HepG2 (cell line): Measurements from ENCODE around the gene ANKHD1. TPM values are rescaled to one million over a fixed set of nuclear protein-coding genes. Genes with fewer than 3 reads are reported as not detected.
A peak's percentile ranks its signal among the peaks of the same experiment; 100 is the strongest.

ENCODE experiments used
- ARNTL ChIP-seq: sonication (generic); formaldehyde crosslinking; IDR thresholded peaks from 2 replicates; pipeline ENCODE4 v1.4.0; 2020; ENCODE audit warnings: mild to moderate bottlenecking, missing genetic modification reagents
- CHCHD3 ChIP-seq: sonication (generic); formaldehyde crosslinking; IDR thresholded peaks from 2 replicates; pipeline ENCODE4 v1.8.0; 2022; ENCODE audit warnings: mild to moderate bottlenecking, missing genetic modification reagents, moderate library complexity
- EED ChIP-seq: sonication (generic); formaldehyde crosslinking; IDR thresholded peaks from 2 replicates; pipeline ENCODE4 v1.5.0; 2020; ENCODE audit warnings: mild to moderate bottlenecking, missing genetic modification reagents
- ETV5 ChIP-seq: IDR thresholded peaks from 2 replicates; pipeline ENCODE4 v1.6.1; 2018; ENCODE audit warnings: missing biosample characterization, missing genetic modification reagents, inconsistent platforms, borderline replicate concordance
- FLYWCH1 ChIP-seq: sonication (generic); formaldehyde crosslinking; IDR thresholded peaks from 2 replicates; pipeline ENCODE4 v1.8.1; 2023; ENCODE audit warnings: mild to moderate bottlenecking, missing genetic modification reagents
- HMGA1 ChIP-seq: sonication (generic); formaldehyde crosslinking; conservative IDR thresholded peaks from 2 replicates; pipeline ENCODE4 v1.4.0; 2020; ENCODE audit warnings: missing genetic modification reagents
- HNF4A ChIP-seq: sonication (generic); formaldehyde crosslinking; IDR thresholded peaks from 2 replicates; pipeline ENCODE4 v1.4.0; 2020; ENCODE audit warnings: missing genetic modification reagents
- HOXD1 ChIP-seq: sonication (generic); formaldehyde crosslinking; IDR thresholded peaks from 2 replicates; pipeline ENCODE4 v1.5.0; 2020; ENCODE audit warnings: missing genetic modification reagents
- NR2F1 ChIP-seq, 2 experiments: fragments of 450-650 bp in 1 of 2; formaldehyde crosslinking in 1 of 2; IDR thresholded peaks; 2 replicates each; pipeline versions ENCODE4 v1.5.0 to v1.6.1; 2016 to 2020; ENCODE audit warnings: mild to moderate bottlenecking in 1 of 2, missing compliant biosample characterization in 1 of 2, missing genetic modification reagents in 1 of 2, moderate library complexity in 1 of 2
- NR2F6 ChIP-seq, 2 experiments: IDR thresholded peaks; 2 replicates each; pipeline ENCODE4 v1.6.1; 2016; ENCODE audit warnings: antibody characterized with exemption in 1 of 2, mild to moderate bottlenecking in 1 of 2
- POGZ ChIP-seq: sonication (generic); formaldehyde crosslinking; IDR thresholded peaks from 2 replicates; pipeline ENCODE4 v1.4.0; 2020; ENCODE audit warnings: mild to moderate bottlenecking, missing genetic modification reagents
- RNF2 ChIP-seq: fragments of 450-650 bp; conservative IDR thresholded peaks from 2 replicates; pipeline ENCODE4 v1.6.1; 2016; ENCODE audit warnings: low read depth
- SNAI1 ChIP-seq: sonication (generic); formaldehyde crosslinking; IDR thresholded peaks from 2 replicates; pipeline ENCODE4 v1.5.0; 2020; ENCODE audit warnings: mild to moderate bottlenecking, missing genetic modification reagents, borderline replicate concordance
- SNRNP70 ChIP-seq: fragments of 200-400 bp; formaldehyde crosslinking; IDR thresholded peaks from 2 replicates; pipeline ENCODE4 v1.6.1; 2017; ENCODE audit warnings: mild to moderate bottlenecking, low read depth, low read length, moderate library complexity
- YEATS2 ChIP-seq: sonication (generic); formaldehyde crosslinking; IDR thresholded peaks from 2 replicates; pipeline ENCODE4 v1.4.0; 2020; ENCODE audit warnings: missing genetic modification reagents, borderline replicate concordance
- YY1 ChIP-seq: IDR thresholded peaks from 2 replicates; pipeline ENCODE4 v1.6.1; 2011; ENCODE audit warnings: low read length, low read depth, moderate library complexity, mild to moderate bottlenecking; ENCODE audit not compliant: insufficient read depth, insufficient replicate concordance
- ZNF235 ChIP-seq: sonication (generic); formaldehyde crosslinking; IDR thresholded peaks from 2 replicates; pipeline ENCODE4 v1.8.1; 2023; ENCODE audit warnings: mild to moderate bottlenecking, missing genetic modification reagents, borderline replicate concordance
- ZNF777 ChIP-seq: sonication (generic); formaldehyde crosslinking; IDR thresholded peaks from 2 replicates; pipeline ENCODE4 v1.4.0; 2020; ENCODE audit warnings: missing genetic modification reagents
- ZNF883 ChIP-seq: sonication (generic); formaldehyde crosslinking; IDR thresholded peaks from 2 replicates; pipeline ENCODE4 v1.5.1; 2020; ENCODE audit warnings: mild to moderate bottlenecking, missing genetic modification reagents; ENCODE audit errors: not compliant biosample characterization
- polyA plus RNA-seq, 8 experiments: library from polyadenylated mRNA; depleted of rRNA in 3 of 8; stranded (reverse) in 7 of 8; unstranded in 1 of 8; fragments of >200 nt; fragmentation: Illumina TruSeq in 4 of 8; extraction: Trizol in 4 of 8; gene quantifications; 2 replicates each; pipeline versions ENCODE4 v1.2.1 to v1.2.3, GENCODE V29; 2011 to 2016; ENCODE audit warnings: low read depth in 4 of 8, missing spikeins in 1 of 8, mixed read lengths in 1 of 8; ENCODE audit not compliant: insufficient read depth in 1 of 8
- total RNA-seq, 5 experiments: library from RNA; depleted of rRNA; stranded (reverse); fragments of >200 nt; fragmentation: Illumina TruSeq; extraction: Trizol; gene quantifications; 2 replicates each; pipeline ENCODE4 v1.2.3, GENCODE V29; 2016; ENCODE audit warnings: low read depth in 1 of 5
- TF ChIP-seq, protein P1 (sequence below): IDR thresholded peaks from 2 replicates; pipeline ENCODE4 v1.6.1; 2016
- TF ChIP-seq, protein P2 (sequence below): sonication (generic); formaldehyde crosslinking; IDR thresholded peaks from 2 replicates; pipeline ENCODE4 v1.4.0; 2020; ENCODE audit warnings: mild to moderate bottlenecking, missing genetic modification reagents
- TF ChIP-seq, protein P3 (sequence below): sonication (generic); formaldehyde crosslinking; IDR thresholded peaks from 2 replicates; pipeline ENCODE4 v1.4.0; 2020; ENCODE audit warnings: low read depth, mild to moderate bottlenecking, missing genetic modification reagents
- TF ChIP-seq, protein P4 (sequence below): sonication (generic); formaldehyde crosslinking; IDR thresholded peaks from 2 replicates; pipeline ENCODE4 v1.5.0; 2020; ENCODE audit warnings: mild to moderate bottlenecking, missing genetic modification reagents, borderline replicate concordance

Gene ANKHD1
- total and polyA plus RNA-seq, 2 of the 13 experiments (the other 11 are each of a cell fraction or from before 2014, with no cell fraction given) = 69.9 to 82.0 TPM

DNA sequence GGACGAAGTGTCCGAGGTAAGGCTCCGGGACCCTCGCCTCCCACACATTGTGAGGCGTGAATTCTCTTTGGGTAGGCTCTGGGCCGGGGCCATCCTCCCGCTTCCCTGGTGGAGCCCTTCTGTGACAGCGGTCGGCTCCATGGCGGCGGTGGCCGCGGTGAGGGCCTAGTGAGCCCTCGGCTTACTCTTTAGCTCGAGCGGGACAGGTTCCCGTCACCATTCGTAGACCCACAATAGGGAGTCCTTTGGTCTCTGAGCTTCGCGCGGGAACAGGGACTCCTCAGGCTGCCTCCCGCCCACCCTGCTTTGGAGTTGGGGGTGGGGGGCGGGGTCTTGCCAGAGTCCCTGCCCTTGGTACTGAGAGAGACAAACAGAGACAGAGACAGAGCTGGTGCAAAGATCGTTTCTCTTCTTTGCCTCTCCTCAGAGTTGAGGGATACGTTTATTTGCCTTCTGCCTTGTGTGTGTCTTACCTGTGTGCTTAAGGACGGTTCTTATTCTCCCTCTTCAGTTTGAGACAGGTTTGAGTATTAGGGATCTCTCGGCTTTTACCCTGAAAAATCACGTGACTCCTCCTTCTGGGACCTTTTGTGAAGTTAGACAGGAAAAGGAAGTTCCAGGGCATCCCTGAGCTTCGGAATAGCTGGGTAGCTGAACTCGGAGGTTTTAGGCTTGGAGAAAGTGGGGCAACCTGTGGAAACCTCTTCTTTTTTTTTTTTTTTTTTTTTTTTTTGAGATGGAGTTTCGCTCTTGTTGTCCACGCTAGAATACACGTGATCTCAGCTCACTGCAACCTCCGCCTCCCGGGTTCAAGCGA, 833 bp downstream of the ANKHD1 start (continued):
- TF ChIP-seq ZNF235 (CRISPR knock-in tag) (no peak), NR2F6 (IDR thresholded peaks at IDR 0.05) (no peak), NR2F6 (CRISPR knock-in tag; IDR thresholded peaks at IDR 0.05) (no peak), ETV5 (no peak), YY1 (peak; percentile 61), NR2F1 (CRISPR knock-in tag; IDR thresholded peaks at IDR 0.05) (no peak), ARNTL (CRISPR knock-in tag) (no peak; the same call in 1 of the 2 replicates), EED (CRISPR knock-in tag) (peak; percentile 12; the same call in 1 of the 2 replicates), ZNF777 (CRISPR knock-in tag) (peak; percentile 64; the same call in 1 of the 2 replicates), HOXD1 (CRISPR knock-in tag) (no peak), POGZ (CRISPR knock-in tag) (0 out of 2 replicates have a peak, but pooled peaks have one; percentile 14), SNRNP70 (no peak), HMGA1 (CRISPR knock-in tag) (no peak), RNF2 (no peak), YEATS2 (CRISPR knock-in tag) (no peak), SNAI1 (no peak), FLYWCH1 (no peak), CHCHD3 (CRISPR knock-in tag) (no peak), HNF4A (CRISPR knock-in tag) (peak; percentile 79), ZNF883 (CRISPR knock-in tag) (no peak)
- TF ChIP-seq, protein P1, sequence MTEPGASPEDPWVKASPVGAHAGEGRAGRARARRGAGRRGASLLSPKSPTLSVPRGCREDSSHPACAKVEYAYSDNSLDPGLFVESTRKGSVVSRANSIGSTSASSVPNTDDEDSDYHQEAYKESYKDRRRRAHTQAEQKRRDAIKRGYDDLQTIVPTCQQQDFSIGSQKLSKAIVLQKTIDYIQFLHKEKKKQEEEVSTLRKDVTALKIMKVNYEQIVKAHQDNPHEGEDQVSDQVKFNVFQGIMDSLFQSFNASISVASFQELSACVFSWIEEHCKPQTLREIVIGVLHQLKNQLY (CRISPR knock-in tag) = 0 out of 2 replicates have a peak, but pooled peaks have one; percentile 23
- TF ChIP-seq, protein P2, sequence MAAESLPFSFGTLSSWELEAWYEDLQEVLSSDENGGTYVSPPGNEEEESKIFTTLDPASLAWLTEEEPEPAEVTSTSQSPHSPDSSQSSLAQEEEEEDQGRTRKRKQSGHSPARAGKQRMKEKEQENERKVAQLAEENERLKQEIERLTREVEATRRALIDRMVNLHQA (CRISPR knock-in tag) = no peak
- TF ChIP-seq, protein P3, sequence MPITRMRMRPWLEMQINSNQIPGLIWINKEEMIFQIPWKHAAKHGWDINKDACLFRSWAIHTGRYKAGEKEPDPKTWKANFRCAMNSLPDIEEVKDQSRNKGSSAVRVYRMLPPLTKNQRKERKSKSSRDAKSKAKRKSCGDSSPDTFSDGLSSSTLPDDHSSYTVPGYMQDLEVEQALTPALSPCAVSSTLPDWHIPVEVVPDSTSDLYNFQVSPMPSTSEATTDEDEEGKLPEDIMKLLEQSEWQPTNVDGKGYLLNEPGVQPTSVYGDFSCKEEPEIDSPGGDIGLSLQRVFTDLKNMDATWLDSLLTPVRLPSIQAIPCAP (CRISPR knock-in tag) = 0 out of 2 replicates have a peak, but pooled peaks have one; percentile 16
- TF ChIP-seq, protein P4, sequence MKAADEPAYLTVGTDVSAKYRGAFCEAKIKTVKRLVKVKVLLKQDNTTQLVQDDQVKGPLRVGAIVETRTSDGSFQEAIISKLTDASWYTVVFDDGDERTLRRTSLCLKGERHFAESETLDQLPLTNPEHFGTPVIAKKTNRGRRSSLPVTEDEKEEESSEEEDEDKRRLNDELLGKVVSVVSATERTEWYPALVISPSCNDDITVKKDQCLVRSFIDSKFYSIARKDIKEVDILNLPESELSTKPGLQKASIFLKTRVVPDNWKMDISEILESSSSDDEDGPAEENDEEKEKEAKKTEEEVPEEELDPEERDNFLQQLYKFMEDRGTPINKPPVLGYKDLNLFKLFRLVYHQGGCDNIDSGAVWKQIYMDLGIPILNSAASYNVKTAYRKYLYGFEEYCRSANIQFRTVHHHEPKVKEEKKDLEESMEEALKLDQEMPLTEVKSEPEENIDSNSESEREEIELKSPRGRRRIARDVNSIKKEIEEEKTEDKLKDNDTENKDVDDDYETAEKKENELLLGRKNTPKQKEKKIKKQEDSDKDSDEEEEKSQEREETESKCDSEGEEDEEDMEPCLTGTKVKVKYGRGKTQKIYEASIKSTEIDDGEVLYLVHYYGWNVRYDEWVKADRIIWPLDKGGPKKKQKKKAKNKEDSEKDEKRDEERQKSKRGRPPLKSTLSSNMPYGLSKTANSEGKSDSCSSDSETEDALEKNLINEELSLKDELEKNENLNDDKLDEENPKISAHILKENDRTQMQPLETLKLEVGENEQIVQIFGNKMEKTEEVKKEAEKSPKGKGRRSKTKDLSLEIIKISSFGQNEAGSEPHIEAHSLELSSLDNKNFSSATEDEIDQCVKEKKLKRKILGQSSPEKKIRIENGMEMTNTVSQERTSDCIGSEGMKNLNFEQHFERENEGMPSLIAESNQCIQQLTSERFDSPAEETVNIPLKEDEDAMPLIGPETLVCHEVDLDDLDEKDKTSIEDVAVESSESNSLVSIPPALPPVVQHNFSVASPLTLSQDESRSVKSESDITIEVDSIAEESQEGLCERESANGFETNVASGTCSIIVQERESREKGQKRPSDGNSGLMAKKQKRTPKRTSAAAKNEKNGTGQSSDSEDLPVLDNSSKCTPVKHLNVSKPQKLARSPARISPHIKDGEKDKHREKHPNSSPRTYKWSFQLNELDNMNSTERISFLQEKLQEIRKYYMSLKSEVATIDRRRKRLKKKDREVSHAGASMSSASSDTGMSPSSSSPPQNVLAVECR (CRISPR knock-in tag) = peak; percentile 52
